ENCODE data around the gene LMLN.
"Not testable (repeated sequence)": the region's sequence is repeated elsewhere in the genome, so short reads cannot be mapped to it uniquely, and the experiment has no call there.

The LMLN gene

GRCh38 chr3:198027799-198028390 is 67.9 kb downstream of the LMLN start:
- no peak for ATAC-seq
- no peak overlapping the region for H3K4me3 Mint-ChIP-seq
- H3K4me1 Mint-ChIP-seq, result no peaks in the 10 kb centered on the region
- no peak for DNase-seq (ENCODE audit: low spot score in 2 of 2)
- no peaks in the 10 kb centered on the region for H3K9me3 Mint-ChIP-seq
- no peak overlapping the region for H3K27ac Mint-ChIP-seq
- H3K36me3 Mint-ChIP-seq, result no peaks in the 10 kb centered on the region

- Mint-ChIP-seq H3K36me3 (no peaks in the 10 kb centered on the region), H3K27ac (no peak overlapping the region), H3K4me3 (no peak overlapping the region), H3K9me3 (no peaks in the 10 kb centered on the region), H3K4me1 (no peaks in the 10 kb centered on the region)
- DNase-seq (ENCODE audit: low spot score in 2 of 2) (no peak), ATAC-seq (no peak)
These were observed 68.7 kb downstream of the LMLN start for GRCh38 chr3:198028718-198029117.

- Mint-ChIP-seq H3K27ac (no peak overlapping the region), H3K4me3 (no peak overlapping the region), H3K36me3 (no peaks in the 10 kb centered on the region)
These were observed 70.1 kb downstream of the LMLN start for GRCh38 chr3:198030125-198030524.

GRCh38 chr3:198030726-198031125 is 70.7 kb downstream of the LMLN start:
- H3K36me3 Mint-ChIP-seq, result no peaks in the 10 kb centered on the region
- DNase-seq (ENCODE audit: low spot score in 2 of 2) (no peak), ATAC-seq (no peak)
- H3K4me1 Mint-ChIP-seq, result no peaks in the 10 kb centered on the region
- H3K27ac Mint-ChIP-seq, result no peak overlapping the region
- no peak overlapping the region for H3K4me3 Mint-ChIP-seq
- H3K9me3 Mint-ChIP-seq, result no peaks in the 10 kb centered on the region

More at GRCh38 chr3:198030125-198030524, 70.1 kb downstream of the LMLN start:
- DNase-seq (ENCODE audit: low spot score in 2 of 2), result no peak
- no peak for ATAC-seq
- Mint-ChIP-seq H3K4me1 (no peaks in the 10 kb centered on the region), H3K9me3 (no peaks in the 10 kb centered on the region)

GRCh38 chr3:198032039-198032936 is 72.3 kb downstream of the LMLN start:
- no peak overlapping the region for H3K27ac Mint-ChIP-seq
- DNase-seq (ENCODE audit: low spot score in 2 of 2), result no peak
- no peak for ATAC-seq

GRCh38 chr3:198043119-198043518 is 83.1 kb downstream of the LMLN start:
- Mint-ChIP-seq H3K4me1 (peaks cover 7% of the 10 kb centered on the region), H3K27ac (no peak overlapping the region), H3K4me3 (no peak overlapping the region), H3K36me3 (no peaks in the 10 kb centered on the region), H3K9me3 (no peaks in the 10 kb centered on the region)
- DNase-seq (ENCODE audit: low spot score in 2 of 2) (no peak), ATAC-seq (no peak)

More at GRCh38 chr3:198032039-198032936, 72.3 kb downstream of the LMLN start:
- Mint-ChIP-seq H3K4me1 (no peaks in the 10 kb centered on the region), H3K4me3 (no peak overlapping the region), H3K9me3 (no peaks in the 10 kb centered on the region), H3K36me3 (no peaks in the 10 kb centered on the region)

GRCh38 chr3:198046120-198046857 is 86.3 kb downstream of the LMLN start:
- no peaks in the 10 kb centered on the region for H3K36me3 Mint-ChIP-seq
- DNase-seq (ENCODE audit: low spot score in 2 of 2) (no peak), ATAC-seq (no peak)
- H3K4me1 Mint-ChIP-seq, result no peaks in the 10 kb centered on the region
- no peaks in the 10 kb centered on the region for H3K9me3 Mint-ChIP-seq
- no peak overlapping the region for H3K4me3 Mint-ChIP-seq
- H3K27ac Mint-ChIP-seq, result no peak overlapping the region

- H3K9me3 Mint-ChIP-seq, result no peaks in the 10 kb centered on the region
- H3K27ac Mint-ChIP-seq, result no peak overlapping the region
- no peak for DNase-seq (ENCODE audit: low spot score in 2 of 2)
- no peaks in the 10 kb centered on the region for H3K36me3 Mint-ChIP-seq
- no peak for ATAC-seq
- H3K4me1 Mint-ChIP-seq, result no peaks in the 10 kb centered on the region
- H3K4me3 Mint-ChIP-seq, result no peak overlapping the region
These were observed 88.4 kb downstream of the LMLN start for GRCh38 chr3:198048445-198048844.

GRCh38 chr3:198051836-198052235 is 91.8 kb downstream of the LMLN start:
- no peaks in the 10 kb centered on the region for H3K4me1 Mint-ChIP-seq
- H3K4me3 Mint-ChIP-seq, result no peak overlapping the region
- no peaks in the 10 kb centered on the region for H3K36me3 Mint-ChIP-seq
- no peak for ATAC-seq
- no peak for DNase-seq (ENCODE audit: low spot score in 2 of 2)
- no peak overlapping the region for H3K27ac Mint-ChIP-seq
- no peaks in the 10 kb centered on the region for H3K9me3 Mint-ChIP-seq

GRCh38 chr3:198053462-198053861 is 93.4 kb downstream of the LMLN start:
- H3K9me3 Mint-ChIP-seq; H3K4me1 Mint-ChIP-seq; H3K27ac Mint-ChIP-seq; DNase-seq (ENCODE audit: low spot score in 2 of 2); H3K4me3 Mint-ChIP-seq; ATAC-seq; H3K36me3 Mint-ChIP-seq: not testable (repeated sequence)

- H3K4me3 Mint-ChIP-seq, result no peak overlapping the region
- H3K27ac Mint-ChIP-seq, result no peak overlapping the region
- H3K9me3 Mint-ChIP-seq, result no peaks in the 10 kb centered on the region
- ATAC-seq, result peak; percentile 90
- H3K4me1 Mint-ChIP-seq, result peaks cover 8% of the 10 kb centered on the region
- H3K36me3 Mint-ChIP-seq, result no peaks in the 10 kb centered on the region
- DNase-seq (ENCODE audit: low spot score in 2 of 2), result no peak
These were observed 101.4 kb downstream of the LMLN start for GRCh38 chr3:198061119-198062067.

- Mint-ChIP-seq H3K27ac (no peak overlapping the region), H3K9me3 (no peaks in the 10 kb centered on the region), H3K36me3 (no peaks in the 10 kb centered on the region), H3K4me1 (peaks cover 8% of the 10 kb centered on the region), H3K4me3 (no peak overlapping the region)
- no peak for ATAC-seq
- DNase-seq (ENCODE audit: low spot score in 2 of 2), result no peak
These were observed 102.0 kb downstream of the LMLN start for GRCh38 chr3:198062068-198062465.

GRCh38 chr3:198064420-198064819 is 104.4 kb downstream of the LMLN start:
- DNase-seq (ENCODE audit: low spot score in 2 of 2) (no peak), ATAC-seq (peak; percentile 67)
- Mint-ChIP-seq H3K9me3 (no peaks in the 10 kb centered on the region), H3K36me3 (no peaks in the 10 kb centered on the region), H3K27ac (no peak overlapping the region), H3K4me1 (peaks cover 8% of the 10 kb centered on the region), H3K4me3 (no peak overlapping the region)

- no peaks in the 10 kb centered on the region for H3K9me3 Mint-ChIP-seq
- H3K27ac Mint-ChIP-seq, result no peak overlapping the region
- no peaks in the 10 kb centered on the region for H3K36me3 Mint-ChIP-seq
- no peak overlapping the region for H3K4me3 Mint-ChIP-seq
- H3K4me1 Mint-ChIP-seq, result peaks cover 8% of the 10 kb centered on the region
- DNase-seq (ENCODE audit: low spot score in 2 of 2), result no peak
- no peak for ATAC-seq
These were observed 105.9 kb downstream of the LMLN start for GRCh38 chr3:198065897-198066296.

- Mint-ChIP-seq H3K9me3 (no peaks in the 10 kb centered on the region), H3K4me3 (no peak overlapping the region), H3K4me1 (peaks cover 19% of the 10 kb centered on the region), H3K27ac (no peak overlapping the region), H3K36me3 (no peaks in the 10 kb centered on the region)
- DNase-seq (ENCODE audit: low spot score in 2 of 2), result no peak
- ATAC-seq, result no peak
These were observed 107.4 kb downstream of the LMLN start for GRCh38 chr3:198067416-198067815.
